Endodermal cell (in vitro differentiated cells): ENCODE results near the gene ATP2A2. TPM values are rescaled to one million over a fixed set of nuclear protein-coding genes. Genes with fewer than 3 reads are reported as not detected.

Experiments used
- DNase-seq: peaks from one replicate; pipeline ENCODE4 v3.0.0-alpha.2; 2017
- H3K27ac ChIP-seq: 2 replicates; pipeline ENCODE4 v1.5.1; 2013; ENCODE audit warnings: mild to moderate bottlenecking, low read depth, low read length, moderate library complexity
- H3K27me3 ChIP-seq: 2 replicates; pipeline ENCODE4 v1.6.1; 2013; ENCODE audit warnings: mild to moderate bottlenecking, low read length, moderate library complexity; ENCODE audit not compliant: insufficient read depth, control insufficient read depth, poor library complexity, severe bottlenecking
- H3K36me3 ChIP-seq: 2 replicates; pipeline ENCODE4 v1.7.0; 2013; ENCODE audit warnings: mild to moderate bottlenecking, low read length, moderate library complexity; ENCODE audit not compliant: control insufficient read depth, insufficient read depth
- H3K4me1 ChIP-seq: one replicate; pipeline ENCODE4 v1.7.0; 2013; ENCODE audit warnings: low read length; ENCODE audit not compliant: control insufficient read depth, insufficient read depth
- H3K4me3 ChIP-seq: 2 replicates; pipeline ENCODE4 v1.5.1; 2013; ENCODE audit warnings: mild to moderate bottlenecking, low read length, moderate library complexity
- H3K9ac ChIP-seq: 2 replicates; pipeline ENCODE4 v1.6.1; 2013; ENCODE audit warnings: mild to moderate bottlenecking, low read length, moderate library complexity; ENCODE audit not compliant: poor library complexity, severe bottlenecking; ENCODE audit errors: extremely low read depth
- H3K9me3 ChIP-seq: 2 replicates; pipeline ENCODE4 v1.6.1; 2013; ENCODE audit warnings: mild to moderate bottlenecking, low read length, moderate library complexity; ENCODE audit not compliant: control insufficient read depth
- H3K27ac Mint-ChIP-seq: 2 replicates; pipeline ENCODE4 v1.8.0; 2020; ENCODE audit warnings: mixed read lengths
- H3K27me3 Mint-ChIP-seq: 2 replicates; pipeline ENCODE4 v1.8.0; 2021; ENCODE audit warnings: mild to moderate bottlenecking, mixed read lengths; ENCODE audit not compliant: insufficient read depth
- H3K36me3 Mint-ChIP-seq: 2 replicates; pipeline ENCODE4 v1.8.0; 2020; ENCODE audit warnings: low read depth, mixed read lengths
- H3K4me1 Mint-ChIP-seq: 2 replicates; pipeline ENCODE4 v1.8.0; 2020; ENCODE audit warnings: mixed read lengths
- H3K4me3 Mint-ChIP-seq: 2 replicates; pipeline ENCODE4 v1.8.0; 2020; ENCODE audit warnings: mild to moderate bottlenecking, moderate library complexity, mixed read lengths
- H3K9me3 Mint-ChIP-seq: 2 replicates; pipeline ENCODE4 v1.8.0; 2020; ENCODE audit warnings: mild to moderate bottlenecking, mixed read lengths
- WGBS, 2 experiments: methylation state at CpG; one replicate each; pipeline versions ENCODE4 v1.1.5 to v1.1.7; 2013; ENCODE audit warnings: missing lambda C conversion rate in 2 of 2, mixed read lengths in 1 of 2; ENCODE audit not compliant: insufficient coverage in 1 of 2, insufficient read length in 1 of 2; 5-methylcytosine and 5-hydroxymethylcytosine counted together
- total RNA-seq, 2 donors: library from RNA; stranded (reverse); fragmentation: NEBNext Ultra II Directional in 1 of 2; extraction: Animal tissue kit (Norgen Biotek cat#: 25700) in 1 of 2; gene quantifications; 2 replicates in 1 of 2; 3 replicates in 1 of 2; pipeline ENCODE4 v1.2.1, GENCODE V29; 2021
- TF ChIP-seq, protein P1 (sequence below): fragments of 200-600 bp; sonication (generic); conservative IDR thresholded peaks from 2 replicates; pipeline ENCODE4 v1.5.0; 2021; ENCODE audit warnings: antibody characterized with exemption, mild to moderate bottlenecking

The ATP2A2 gene
- total RNA-seq, 2 donors from 2014 or later = 151 to 235 TPM

DNA sequence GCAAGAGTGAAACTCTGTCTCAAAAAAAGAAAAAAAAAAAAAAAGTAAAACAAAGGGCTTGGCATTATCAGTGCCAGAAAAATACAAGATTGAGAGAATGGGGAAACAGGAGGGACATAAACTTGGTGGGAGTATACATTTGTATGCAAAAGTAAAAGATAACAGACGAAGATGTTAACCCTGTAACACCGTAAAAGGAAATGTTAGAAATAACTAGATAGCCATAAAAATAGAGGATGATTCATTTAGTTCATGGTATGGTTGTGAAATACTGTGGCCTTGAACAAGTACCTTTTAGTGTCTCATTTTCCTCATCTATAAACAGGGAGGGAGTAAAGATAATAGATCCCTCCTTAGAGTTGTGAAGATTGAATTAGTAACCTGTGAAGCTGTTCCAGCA lies 33.3 kb downstream of the ATP2A2 start:
- TF ChIP-seq, protein P1, sequence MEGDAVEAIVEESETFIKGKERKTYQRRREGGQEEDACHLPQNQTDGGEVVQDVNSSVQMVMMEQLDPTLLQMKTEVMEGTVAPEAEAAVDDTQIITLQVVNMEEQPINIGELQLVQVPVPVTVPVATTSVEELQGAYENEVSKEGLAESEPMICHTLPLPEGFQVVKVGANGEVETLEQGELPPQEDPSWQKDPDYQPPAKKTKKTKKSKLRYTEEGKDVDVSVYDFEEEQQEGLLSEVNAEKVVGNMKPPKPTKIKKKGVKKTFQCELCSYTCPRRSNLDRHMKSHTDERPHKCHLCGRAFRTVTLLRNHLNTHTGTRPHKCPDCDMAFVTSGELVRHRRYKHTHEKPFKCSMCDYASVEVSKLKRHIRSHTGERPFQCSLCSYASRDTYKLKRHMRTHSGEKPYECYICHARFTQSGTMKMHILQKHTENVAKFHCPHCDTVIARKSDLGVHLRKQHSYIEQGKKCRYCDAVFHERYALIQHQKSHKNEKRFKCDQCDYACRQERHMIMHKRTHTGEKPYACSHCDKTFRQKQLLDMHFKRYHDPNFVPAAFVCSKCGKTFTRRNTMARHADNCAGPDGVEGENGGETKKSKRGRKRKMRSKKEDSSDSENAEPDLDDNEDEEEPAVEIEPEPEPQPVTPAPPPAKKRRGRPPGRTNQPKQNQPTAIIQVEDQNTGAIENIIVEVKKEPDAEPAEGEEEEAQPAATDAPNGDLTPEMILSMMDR = no peak
- Mint-ChIP-seq H3K4me3 (no peak overlapping the region), H3K27ac (no peak overlapping the region), H3K27me3 (no peaks in the 10 kb centered on the region), H3K9me3 (no peaks in the 10 kb centered on the region), H3K36me3 (peaks cover 58% of the 10 kb centered on the region), H3K4me1 (no peaks in the 10 kb centered on the region)
- no peaks in the 10 kb centered on the region for H3K9me3 ChIP-seq
- no peak overlapping the region for H3K4me3 ChIP-seq
- WGBS, 2 experiments = 97 to 100% methylated on average over 2 of the region's 2 CpGs
- no peak overlapping the region for H3K9ac ChIP-seq
- H3K4me1 ChIP-seq = no peaks in the 10 kb centered on the region
- peaks cover 85% of the 10 kb centered on the region for H3K36me3 ChIP-seq
- H3K27me3 ChIP-seq = no peaks in the 10 kb centered on the region
- H3K27ac ChIP-seq = no peak overlapping the region
- no peak for DNase-seq

DNA sequence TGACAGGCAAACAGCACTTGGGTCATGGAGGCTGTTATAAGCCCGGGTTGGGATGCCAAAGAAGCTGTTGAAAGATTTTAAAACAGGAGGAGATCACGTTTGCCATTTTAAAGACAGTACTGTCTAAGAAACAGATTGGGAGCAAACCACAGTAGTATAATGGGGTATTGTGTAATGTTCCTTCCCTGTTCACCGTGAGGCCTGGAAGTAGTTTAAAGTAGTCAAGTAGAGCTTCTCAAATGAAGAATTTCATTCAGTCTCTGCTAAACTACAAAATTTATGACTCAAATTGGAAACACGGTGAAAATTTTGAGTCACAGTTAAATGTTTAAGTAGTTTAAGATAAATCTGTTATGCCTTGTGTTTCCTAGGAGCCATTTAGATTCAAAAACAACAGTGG lies 35.8 kb downstream of the ATP2A2 start:
- H3K36me3 Mint-ChIP-seq = peaks cover 52% of the 10 kb centered on the region

DNA sequence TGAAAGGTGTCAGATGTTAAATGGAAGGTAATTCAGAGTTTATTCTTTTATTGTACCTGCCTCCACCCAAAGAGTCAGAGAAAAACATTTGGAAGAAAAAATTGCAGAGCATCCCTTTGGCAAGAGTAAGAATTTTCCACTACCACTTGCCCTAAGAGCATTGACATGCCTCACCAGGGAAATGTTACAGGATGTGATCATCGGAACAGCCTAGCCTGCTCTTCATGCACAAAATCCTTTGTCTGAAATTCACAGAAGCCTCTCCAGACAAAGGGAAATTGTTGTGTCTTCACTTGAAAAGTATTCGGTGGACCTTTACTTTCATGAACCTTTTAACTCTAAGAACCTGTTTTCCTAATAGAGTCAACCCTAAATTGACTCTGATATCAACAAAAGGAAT lies 36.9 kb downstream of the ATP2A2 start:
- Histone ChIP-seq H3K36me3 (peaks cover 90% of the 10 kb centered on the region), H3K9me3 (no peaks in the 10 kb centered on the region), H3K4me1 (no peaks in the 10 kb centered on the region), H3K9ac (no peak overlapping the region), H3K27ac (no peak overlapping the region), H3K27me3 (no peaks in the 10 kb centered on the region), H3K4me3 (no peak overlapping the region)
- H3K27ac Mint-ChIP-seq = no peak overlapping the region
- TF ChIP-seq, protein P1 = no peak
- H3K4me1 Mint-ChIP-seq = no peaks in the 10 kb centered on the region
- no peaks in the 10 kb centered on the region for H3K9me3 Mint-ChIP-seq
- WGBS, 2 experiments = 95 to 100% methylated on average over 2 of the region's 2 CpGs
- H3K36me3 Mint-ChIP-seq = peaks cover 46% of the 10 kb centered on the region
- no peak overlapping the region for H3K4me3 Mint-ChIP-seq
- H3K27me3 Mint-ChIP-seq = no peaks in the 10 kb centered on the region
- no peak for DNase-seq

More for the DNA sequence above, 35.8 kb downstream of the ATP2A2 start:
- Histone ChIP-seq H3K4me3 (no peak overlapping the region), H3K27ac (no peak overlapping the region), H3K4me1 (no peaks in the 10 kb centered on the region), H3K9me3 (no peaks in the 10 kb centered on the region), H3K9ac (no peak overlapping the region), H3K27me3 (no peaks in the 10 kb centered on the region), H3K36me3 (peaks cover 87% of the 10 kb centered on the region)
- WGBS, 2 experiments = 94 to 98% methylated on average over 4 of the region's 4 CpGs
- TF ChIP-seq, protein P1 = no peak
- H3K27me3 Mint-ChIP-seq = no peaks in the 10 kb centered on the region
- H3K4me1 Mint-ChIP-seq = no peaks in the 10 kb centered on the region
- no peaks in the 10 kb centered on the region for H3K9me3 Mint-ChIP-seq
- DNase-seq = no peak
- H3K27ac Mint-ChIP-seq = no peak overlapping the region
- H3K4me3 Mint-ChIP-seq = no peak overlapping the region
